WTC11 (cell line): ENCODE data around the gene ADAM12. TPM values are rescaled to one million over a fixed set of nuclear protein-coding genes. Genes with fewer than 3 reads are reported as not detected.

Experiments used
- ATAC-seq: fragments of 200-7000 bp; cut with Tn5 transposase; 2 replicates; pipeline ENCODE4 v1.10.0; 2021; ENCODE audit warnings: mild to moderate bottlenecking, moderate library complexity
- CTCF ChIA-PET: fragments of 300-600 bp; sonication (Branson Sonifier 250); formaldehyde crosslinking; loops from one replicate; lab custom pipeline; 2021; ENCODE audit warnings: antibody characterized with exemption; lab: Charles Lee
- POLR2A ChIA-PET: fragments of 350-600 bp; sonication (Branson Sonifier 250); formaldehyde crosslinking; loops from one replicate; lab custom pipeline; 2021; ENCODE audit warnings: antibody characterized with exemption; lab: Charles Lee
- DNase-seq: peaks from one replicate; pipeline ENCODE4 v3.0.0; 2021; ENCODE audit warnings: low spot score
- H3K27ac Mint-ChIP-seq: 2 replicates; pipeline ENCODE4 v1.8.0; 2021; ENCODE audit warnings: mixed read lengths
- H3K27me3 Mint-ChIP-seq: 2 replicates; pipeline ENCODE4 v1.8.0; 2021; ENCODE audit warnings: low read depth, mild to moderate bottlenecking, moderate library complexity, mixed read lengths
- H3K36me3 Mint-ChIP-seq: 2 replicates; pipeline ENCODE4 v1.8.0; 2021; ENCODE audit warnings: mixed read lengths
- H3K4me1 Mint-ChIP-seq: 2 replicates; pipeline ENCODE4 v1.8.0; 2022; ENCODE audit warnings: mixed read lengths
- H3K4me3 Mint-ChIP-seq: 2 replicates; pipeline ENCODE4 v1.8.0; 2021; ENCODE audit warnings: mild to moderate bottlenecking, moderate library complexity, mixed read lengths
- H3K9me3 Mint-ChIP-seq: 2 replicates; pipeline ENCODE4 v1.8.0; 2021; ENCODE audit warnings: mixed read lengths
- ATF3 ChIP-seq: sonication (generic); formaldehyde crosslinking; conservative IDR thresholded peaks from 2 replicates; pipeline ENCODE4 v1.8.1; 2022; ENCODE audit warnings: mild to moderate bottlenecking, missing genetic modification reagents
- FOXK1 ChIP-seq: sonication (generic); formaldehyde crosslinking; IDR thresholded peaks from 2 replicates; pipeline ENCODE4 v1.8.0; 2022; ENCODE audit warnings: mild to moderate bottlenecking, moderate library complexity, missing genetic modification reagents
- IRF2 ChIP-seq: sonication (generic); formaldehyde crosslinking; IDR thresholded peaks from 2 replicates; pipeline ENCODE4 v1.8.0; 2022; ENCODE audit warnings: low read depth, missing genetic modification reagents, borderline replicate concordance
- MXD4 ChIP-seq: fragments of 250-450 bp; sonication (Bioruptor Pico); IDR thresholded peaks from 2 replicates; pipeline ENCODE4 v1.8.0; 2021; ENCODE audit warnings: mild to moderate bottlenecking, moderate library complexity, borderline replicate concordance
- MYBL2 ChIP-seq: sonication (generic); formaldehyde crosslinking; IDR thresholded peaks from 2 replicates; pipeline ENCODE4 v1.8.1; 2023; ENCODE audit warnings: mild to moderate bottlenecking, moderate library complexity, missing genetic modification reagents
- NFATC4 ChIP-seq: fragments of 250-450 bp; sonication (Bioruptor Pico); IDR thresholded peaks from 2 replicates; pipeline ENCODE4 v1.9.0; 2021; ENCODE audit warnings: mild to moderate bottlenecking
- NFYB ChIP-seq: sonication (generic); formaldehyde crosslinking; conservative IDR thresholded peaks from 2 replicates; pipeline ENCODE4 v1.8.0; 2022; ENCODE audit warnings: low read depth, missing genetic modification reagents
- RELA ChIP-seq: sonication (generic); formaldehyde crosslinking; IDR thresholded peaks from 2 replicates; pipeline ENCODE4 v1.8.1; 2022; ENCODE audit warnings: missing genetic modification reagents, mild to moderate bottlenecking, borderline replicate concordance
- SP1 ChIP-seq: sonication (generic); formaldehyde crosslinking; conservative IDR thresholded peaks from 2 replicates; pipeline ENCODE4 v1.8.1; 2022; ENCODE audit warnings: missing genetic modification reagents
- TEAD4 ChIP-seq: sonication (generic); formaldehyde crosslinking; IDR thresholded peaks from 2 replicates; pipeline ENCODE4 v1.8.0; 2022; ENCODE audit warnings: mild to moderate bottlenecking, missing genetic modification reagents
- ZNF281 ChIP-seq: sonication (generic); formaldehyde crosslinking; IDR thresholded peaks from 2 replicates; pipeline ENCODE4 v1.8.0; 2023; ENCODE audit warnings: mild to moderate bottlenecking, missing genetic modification reagents
- total RNA-seq: library from RNA; stranded (reverse); gene quantifications from 3 replicates; pipeline ENCODE4 v1.2.3, GENCODE V29; 2021
- TF ChIP-seq, protein P1 (sequence below): sonication (generic); formaldehyde crosslinking; IDR thresholded peaks from 2 replicates; pipeline ENCODE4 v1.8.1; 2022; ENCODE audit warnings: missing genetic modification reagents, borderline replicate concordance
- TF ChIP-seq, protein P2 (sequence below): sonication (generic); formaldehyde crosslinking; IDR thresholded peaks from 2 replicates; pipeline ENCODE4 v1.8.0; 2022; ENCODE audit warnings: mild to moderate bottlenecking, missing genetic modification reagents
- TF ChIP-seq, protein P3 (sequence below): sonication (generic); formaldehyde crosslinking; IDR thresholded peaks from 2 replicates; pipeline ENCODE4 v1.8.1; 2023; ENCODE audit warnings: mild to moderate bottlenecking, moderate library complexity, missing genetic modification reagents
- TF ChIP-seq, protein P4 (sequence below): fragments of 250-450 bp; sonication (Bioruptor Pico); IDR thresholded peaks from 2 replicates; pipeline ENCODE4 v1.9.0; 2021; ENCODE audit warnings: moderate library complexity, mild to moderate bottlenecking, inconsistent platforms, borderline replicate concordance
- TF ChIP-seq, protein P5 (sequence below): sonication (generic); formaldehyde crosslinking; IDR thresholded peaks from 2 replicates; pipeline ENCODE4 v1.8.1; 2022; ENCODE audit warnings: low read depth, mild to moderate bottlenecking, moderate library complexity, missing genetic modification reagents, borderline replicate concordance
- TF ChIP-seq, protein P6 (sequence below): fragments of 250-450 bp; sonication (Bioruptor Pico); conservative IDR thresholded peaks from 2 replicates; pipeline ENCODE4 v1.9.0; 2021; ENCODE audit warnings: mild to moderate bottlenecking
- TF ChIP-seq, protein P7 (sequence below): sonication (generic); formaldehyde crosslinking; IDR thresholded peaks from 2 replicates; pipeline ENCODE4 v1.8.0; 2022; ENCODE audit warnings: mild to moderate bottlenecking, missing genetic modification reagents
- TF ChIP-seq, protein P8 (sequence below): sonication (generic); formaldehyde crosslinking; IDR thresholded peaks from 2 replicates; pipeline ENCODE4 v1.8.1; 2023; ENCODE audit warnings: mild to moderate bottlenecking, missing genetic modification reagents, moderate library complexity

Gene ADAM12
- total RNA-seq, 1 experiment from 2014 or later = 0.22 TPM

DNA sequence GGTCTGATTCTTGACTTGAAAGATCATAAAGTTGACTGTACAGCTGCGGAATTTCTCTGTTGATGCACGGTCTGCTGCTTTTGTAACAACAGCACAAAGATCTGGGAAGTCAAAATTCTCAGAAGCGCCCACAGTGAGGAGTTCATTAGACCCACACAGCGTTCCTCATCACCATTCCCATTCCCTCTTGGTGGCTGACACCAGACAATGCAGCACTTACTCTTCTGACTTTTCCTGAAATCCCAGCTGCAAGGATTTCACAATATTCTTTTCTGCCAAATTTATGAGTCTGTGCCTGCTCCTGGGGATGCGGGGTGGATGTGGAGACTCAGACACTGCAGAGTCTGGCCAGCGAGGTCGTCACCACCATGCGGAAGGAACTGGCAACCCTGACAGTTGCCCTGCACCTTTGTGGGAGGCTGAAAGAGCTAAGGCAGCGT lies 258.0 kb downstream of the ADAM12 start:
- Mint-ChIP-seq H3K4me3 (no peak overlapping the region), H3K9me3 (peaks cover 15% of the 10 kb centered on the region), H3K4me1 (peaks cover 9% of the 10 kb centered on the region), H3K27me3 (peaks cover 14% of the 10 kb centered on the region), H3K27ac (no peak overlapping the region), H3K36me3 (no peaks in the 10 kb centered on the region)
- ATAC-seq (no peak), DNase-seq (no peak)
- TF ChIP-seq NFATC4 (CRISPR knock-in tag) (no peak), MXD4 (CRISPR knock-in tag) (no peak), FOXK1 (CRISPR knock-in tag) (no peak), MYBL2 (CRISPR knock-in tag) (no peak), ATF3 (CRISPR knock-in tag) (no peak), IRF2 (no peak), SP1 (CRISPR knock-in tag) (no peak), RELA (CRISPR knock-in tag) (no peak), NFYB (CRISPR knock-in tag) (no peak), ZNF281 (no peak), TEAD4 (CRISPR knock-in tag) (no peak)
- TF ChIP-seq, protein P1, sequence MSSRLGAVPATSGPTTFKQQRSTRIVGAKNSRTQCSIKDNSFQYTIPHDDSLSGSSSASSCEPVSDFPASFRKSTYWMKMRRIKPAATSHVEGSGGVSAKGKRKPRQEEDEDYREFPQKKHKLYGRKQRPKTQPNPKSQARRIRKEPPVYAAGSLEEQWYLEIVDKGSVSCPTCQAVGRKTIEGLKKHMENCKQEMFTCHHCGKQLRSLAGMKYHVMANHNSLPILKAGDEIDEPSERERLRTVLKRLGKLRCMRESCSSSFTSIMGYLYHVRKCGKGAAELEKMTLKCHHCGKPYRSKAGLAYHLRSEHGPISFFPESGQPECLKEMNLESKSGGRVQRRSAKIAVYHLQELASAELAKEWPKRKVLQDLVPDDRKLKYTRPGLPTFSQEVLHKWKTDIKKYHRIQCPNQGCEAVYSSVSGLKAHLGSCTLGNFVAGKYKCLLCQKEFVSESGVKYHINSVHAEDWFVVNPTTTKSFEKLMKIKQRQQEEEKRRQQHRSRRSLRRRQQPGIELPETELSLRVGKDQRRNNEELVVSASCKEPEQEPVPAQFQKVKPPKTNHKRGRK (CRISPR knock-in tag) = no peak
- TF ChIP-seq, protein P2, sequence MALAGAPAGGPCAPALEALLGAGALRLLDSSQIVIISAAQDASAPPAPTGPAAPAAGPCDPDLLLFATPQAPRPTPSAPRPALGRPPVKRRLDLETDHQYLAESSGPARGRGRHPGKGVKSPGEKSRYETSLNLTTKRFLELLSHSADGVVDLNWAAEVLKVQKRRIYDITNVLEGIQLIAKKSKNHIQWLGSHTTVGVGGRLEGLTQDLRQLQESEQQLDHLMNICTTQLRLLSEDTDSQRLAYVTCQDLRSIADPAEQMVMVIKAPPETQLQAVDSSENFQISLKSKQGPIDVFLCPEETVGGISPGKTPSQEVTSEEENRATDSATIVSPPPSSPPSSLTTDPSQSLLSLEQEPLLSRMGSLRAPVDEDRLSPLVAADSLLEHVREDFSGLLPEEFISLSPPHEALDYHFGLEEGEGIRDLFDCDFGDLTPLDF = no peak
- TF ChIP-seq, protein P3, sequence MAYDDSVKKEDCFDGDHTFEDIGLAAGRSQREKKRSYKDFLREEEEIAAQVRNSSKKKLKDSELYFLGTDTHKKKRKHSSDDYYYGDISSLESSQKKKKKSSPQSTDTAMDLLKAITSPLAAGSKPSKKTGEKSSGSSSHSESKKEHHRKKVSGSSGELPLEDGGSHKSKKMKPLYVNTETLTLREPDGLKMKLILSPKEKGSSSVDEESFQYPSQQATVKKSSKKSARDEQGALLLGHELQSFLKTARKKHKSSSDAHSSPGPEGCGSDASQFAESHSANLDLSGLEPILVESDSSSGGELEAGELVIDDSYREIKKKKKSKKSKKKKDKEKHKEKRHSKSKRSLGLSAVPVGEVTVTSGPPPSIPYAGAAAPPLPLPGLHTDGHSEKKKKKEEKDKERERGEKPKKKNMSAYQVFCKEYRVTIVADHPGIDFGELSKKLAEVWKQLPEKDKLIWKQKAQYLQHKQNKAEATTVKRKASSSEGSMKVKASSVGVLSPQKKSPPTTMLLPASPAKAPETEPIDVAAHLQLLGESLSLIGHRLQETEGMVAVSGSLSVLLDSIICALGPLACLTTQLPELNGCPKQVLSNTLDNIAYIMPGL = no peak
- TF ChIP-seq, protein P4, sequence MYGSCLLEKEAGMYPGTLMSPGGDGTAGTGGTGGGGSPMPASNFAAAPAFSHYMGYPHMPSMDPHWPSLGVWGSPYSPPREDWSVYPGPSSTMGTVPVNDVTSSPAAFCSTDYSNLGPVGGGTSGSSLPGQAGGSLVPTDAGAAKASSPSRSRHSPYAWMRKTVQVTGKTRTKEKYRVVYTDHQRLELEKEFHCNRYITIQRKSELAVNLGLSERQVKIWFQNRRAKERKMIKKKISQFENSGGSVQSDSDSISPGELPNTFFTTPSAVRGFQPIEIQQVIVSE (CRISPR knock-in tag) = no peak
- TF ChIP-seq, protein P5, sequence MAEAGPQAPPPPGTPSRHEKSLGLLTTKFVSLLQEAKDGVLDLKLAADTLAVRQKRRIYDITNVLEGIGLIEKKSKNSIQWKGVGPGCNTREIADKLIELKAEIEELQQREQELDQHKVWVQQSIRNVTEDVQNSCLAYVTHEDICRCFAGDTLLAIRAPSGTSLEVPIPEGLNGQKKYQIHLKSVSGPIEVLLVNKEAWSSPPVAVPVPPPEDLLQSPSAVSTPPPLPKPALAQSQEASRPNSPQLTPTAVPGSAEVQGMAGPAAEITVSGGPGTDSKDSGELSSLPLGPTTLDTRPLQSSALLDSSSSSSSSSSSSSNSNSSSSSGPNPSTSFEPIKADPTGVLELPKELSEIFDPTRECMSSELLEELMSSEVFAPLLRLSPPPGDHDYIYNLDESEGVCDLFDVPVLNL (CRISPR knock-in tag) = no peak
- TF ChIP-seq, protein P6, sequence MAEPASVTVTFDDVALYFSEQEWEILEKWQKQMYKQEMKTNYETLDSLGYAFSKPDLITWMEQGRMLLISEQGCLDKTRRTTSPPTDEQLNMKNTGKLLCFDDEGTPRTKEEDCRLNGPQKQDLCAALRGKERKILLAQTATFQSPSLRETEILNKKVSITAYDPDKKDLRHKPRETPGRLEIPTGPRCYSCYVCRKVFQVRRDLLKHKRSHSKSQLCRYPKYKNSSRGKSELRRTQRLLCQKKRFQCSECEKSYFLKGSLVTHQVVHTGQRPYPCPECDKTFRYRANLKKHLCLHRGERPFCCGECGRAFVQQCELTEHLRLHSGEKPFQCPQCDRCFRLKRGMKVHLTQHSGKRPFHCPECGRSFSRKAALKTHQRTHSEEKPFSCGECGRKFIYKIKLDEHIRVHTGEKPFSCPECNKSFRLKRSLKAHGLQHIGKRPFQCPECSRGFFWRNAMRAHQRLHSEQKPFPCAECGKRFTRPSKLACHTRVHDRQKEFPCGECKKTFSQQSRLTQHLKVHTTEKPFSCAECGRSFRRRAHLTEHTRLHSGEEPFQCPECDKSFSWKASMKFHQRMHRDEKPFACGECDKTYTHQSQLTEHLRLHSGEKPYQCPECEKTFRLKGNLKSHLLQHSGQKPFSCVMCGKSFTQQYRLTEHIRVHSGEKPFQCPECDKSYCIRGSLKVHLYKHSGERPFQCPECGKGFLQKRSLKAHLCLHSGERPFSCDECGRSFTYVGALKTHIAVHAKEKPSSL (CRISPR knock-in tag) = no peak
- TF ChIP-seq, protein P7, sequence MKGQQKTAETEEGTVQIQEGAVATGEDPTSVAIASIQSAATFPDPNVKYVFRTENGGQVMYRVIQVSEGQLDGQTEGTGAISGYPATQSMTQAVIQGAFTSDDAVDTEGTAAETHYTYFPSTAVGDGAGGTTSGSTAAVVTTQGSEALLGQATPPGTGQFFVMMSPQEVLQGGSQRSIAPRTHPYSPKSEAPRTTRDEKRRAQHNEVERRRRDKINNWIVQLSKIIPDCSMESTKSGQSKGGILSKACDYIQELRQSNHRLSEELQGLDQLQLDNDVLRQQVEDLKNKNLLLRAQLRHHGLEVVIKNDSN (CRISPR knock-in tag) = no peak
- TF ChIP-seq, protein P8, sequence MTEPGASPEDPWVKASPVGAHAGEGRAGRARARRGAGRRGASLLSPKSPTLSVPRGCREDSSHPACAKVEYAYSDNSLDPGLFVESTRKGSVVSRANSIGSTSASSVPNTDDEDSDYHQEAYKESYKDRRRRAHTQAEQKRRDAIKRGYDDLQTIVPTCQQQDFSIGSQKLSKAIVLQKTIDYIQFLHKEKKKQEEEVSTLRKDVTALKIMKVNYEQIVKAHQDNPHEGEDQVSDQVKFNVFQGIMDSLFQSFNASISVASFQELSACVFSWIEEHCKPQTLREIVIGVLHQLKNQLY = no peak
- POLR2A ChIA-PET = no interaction called here
- CTCF ChIA-PET = interaction anchor here (0.6 to 2.0 kb wide), 2 partner anchors 191 to 196 kb away, joined by 3 to 5 read pairs; no protein-coding TSS in a partner anchor
